Measurements from ENCODE around the gene ZFAND3.
"Not testable (repeated sequence)": the region's sequence is repeated elsewhere in the genome, so short reads cannot be mapped to it uniquely, and the experiment has no call there.

The ZFAND3 gene

GRCh38 chr6:38113825-38114576 is 294.5 kb downstream of the ZFAND3 start:
- in situ Hi-C loops (cut with HindIII; ENCODE audit: low sequenced_read_pairs): no loop called here

GRCh38 chr6:38114976-38115625 is 295.6 kb downstream of the ZFAND3 start:
- in situ Hi-C loops (cut with HindIII; ENCODE audit: low sequenced_read_pairs): no loop called here

- in situ Hi-C loops (cut with HindIII; ENCODE audit: low sequenced_read_pairs): no loop called here
These were observed 296.1 kb downstream of the ZFAND3 start for GRCh38 chr6:38115626-38116008.

GRCh38 chr6:38116248-38116647 is 296.7 kb downstream of the ZFAND3 start:
- in situ Hi-C loops (cut with HindIII; ENCODE audit: low sequenced_read_pairs): no loop called here

GRCh38 chr6:38117281-38117680 is 297.8 kb downstream of the ZFAND3 start:
- in situ Hi-C loops (cut with HindIII; ENCODE audit: low sequenced_read_pairs): no loop called here

- in situ Hi-C loops (cut with HindIII; ENCODE audit: low sequenced_read_pairs): no loop called here
These were observed 299.4 kb downstream of the ZFAND3 start for GRCh38 chr6:38118791-38119365.

- in situ Hi-C loops (cut with HindIII; ENCODE audit: low sequenced_read_pairs): no loop called here
These were observed 300.0 kb downstream of the ZFAND3 start for GRCh38 chr6:38119516-38119915.

GRCh38 chr6:38124224-38124926 is 304.8 kb downstream of the ZFAND3 start:
- in situ Hi-C loops (cut with HindIII; ENCODE audit: low sequenced_read_pairs): not testable (repeated sequence)

GRCh38 chr6:38127284-38127683 is 307.8 kb downstream of the ZFAND3 start:
- in situ Hi-C loops (cut with HindIII; ENCODE audit: low sequenced_read_pairs): no loop called here

- in situ Hi-C loops (cut with HindIII; ENCODE audit: low sequenced_read_pairs): no loop called here
These were observed 312.0 kb downstream of the ZFAND3 start for GRCh38 chr6:38131527-38131965.

GRCh38 chr6:38133932-38134703 is 314.6 kb downstream of the ZFAND3 start:
- in situ Hi-C loops (cut with HindIII; ENCODE audit: low sequenced_read_pairs): no loop called here

- in situ Hi-C loops (cut with HindIII; ENCODE audit: low sequenced_read_pairs): no loop called here
These were observed 315.2 kb downstream of the ZFAND3 start for GRCh38 chr6:38134704-38135088.

- in situ Hi-C loops (cut with HindIII; ENCODE audit: low sequenced_read_pairs): no loop called here
These were observed 317.0 kb downstream of the ZFAND3 start for GRCh38 chr6:38136547-38136946.

- in situ Hi-C loops (cut with HindIII; ENCODE audit: low sequenced_read_pairs): no loop called here
These were observed 318.2 kb downstream of the ZFAND3 start for GRCh38 chr6:38137608-38138265.

- in situ Hi-C loops (cut with HindIII; ENCODE audit: low sequenced_read_pairs): no loop called here
These were observed 318.8 kb downstream of the ZFAND3 start for GRCh38 chr6:38138374-38138773.

- in situ Hi-C loops (cut with HindIII; ENCODE audit: low sequenced_read_pairs): no loop called here
These were observed 321.6 kb downstream of the ZFAND3 start for GRCh38 chr6:38141085-38141484.

- in situ Hi-C loops (cut with HindIII; ENCODE audit: low sequenced_read_pairs): no loop called here
These were observed 322.2 kb downstream of the ZFAND3 start for GRCh38 chr6:38141716-38142115.

- in situ Hi-C loops (cut with HindIII; ENCODE audit: low sequenced_read_pairs): no loop called here
These were observed 322.8 kb downstream of the ZFAND3 start for GRCh38 chr6:38142178-38142902.

Measured in DLD1 (cell line).